ENCODE data around the gene MFF.

DNA sequence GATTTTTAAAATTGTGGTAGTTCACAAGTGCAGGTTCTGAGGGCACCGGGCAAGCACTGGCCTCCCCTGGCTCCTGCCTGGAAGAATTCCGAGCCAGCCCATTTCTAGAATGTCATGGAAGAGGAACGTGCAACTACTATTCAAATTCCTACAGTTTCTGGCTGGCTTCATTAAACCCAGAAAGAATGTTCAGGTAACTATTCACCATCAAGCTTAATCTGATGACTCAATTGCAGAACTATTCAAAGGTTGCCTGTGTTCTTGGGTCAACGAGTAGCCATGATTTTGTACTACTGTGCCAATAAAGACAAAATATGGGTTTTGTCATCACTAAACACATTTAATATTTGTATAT lies 14.3 kb upstream of the MFF start:
- TF ChIP-seq, protein P1, sequence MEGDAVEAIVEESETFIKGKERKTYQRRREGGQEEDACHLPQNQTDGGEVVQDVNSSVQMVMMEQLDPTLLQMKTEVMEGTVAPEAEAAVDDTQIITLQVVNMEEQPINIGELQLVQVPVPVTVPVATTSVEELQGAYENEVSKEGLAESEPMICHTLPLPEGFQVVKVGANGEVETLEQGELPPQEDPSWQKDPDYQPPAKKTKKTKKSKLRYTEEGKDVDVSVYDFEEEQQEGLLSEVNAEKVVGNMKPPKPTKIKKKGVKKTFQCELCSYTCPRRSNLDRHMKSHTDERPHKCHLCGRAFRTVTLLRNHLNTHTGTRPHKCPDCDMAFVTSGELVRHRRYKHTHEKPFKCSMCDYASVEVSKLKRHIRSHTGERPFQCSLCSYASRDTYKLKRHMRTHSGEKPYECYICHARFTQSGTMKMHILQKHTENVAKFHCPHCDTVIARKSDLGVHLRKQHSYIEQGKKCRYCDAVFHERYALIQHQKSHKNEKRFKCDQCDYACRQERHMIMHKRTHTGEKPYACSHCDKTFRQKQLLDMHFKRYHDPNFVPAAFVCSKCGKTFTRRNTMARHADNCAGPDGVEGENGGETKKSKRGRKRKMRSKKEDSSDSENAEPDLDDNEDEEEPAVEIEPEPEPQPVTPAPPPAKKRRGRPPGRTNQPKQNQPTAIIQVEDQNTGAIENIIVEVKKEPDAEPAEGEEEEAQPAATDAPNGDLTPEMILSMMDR (IDR thresholded peaks at IDR 0.05), result no peak
- no peak for TF ChIP-seq EP300 (IDR thresholded peaks at IDR 0.05)
